GM19025 (cell line): ENCODE data around the gene RABL2A.
"Not testable (repeated sequence)": the region's sequence is repeated elsewhere in the genome, so short reads cannot be mapped to it uniquely, and the experiment has no call there.

Experiments used
- ATAC-seq: cut with Tn5 transposase; IDR thresholded peaks from one replicate; pipeline ENCODE4 v1.9.1; 2021; ENCODE audit warnings: mild to moderate bottlenecking, low read depth, moderate library complexity; ENCODE audit not compliant: unreplicated experiment

Gene RABL2A

GRCh38 chr2:113677330-113677729, 50.3 kb downstream of the RABL2A start:
- no peak for ATAC-seq

GRCh38 chr2:113679457-113679856, 52.4 kb downstream of the RABL2A start:
- ATAC-seq, result no peak

- no peak for ATAC-seq
Measured at GRCh38 chr2:113685471-113685870, 58.4 kb downstream of the RABL2A start.

- no peak for ATAC-seq
Measured at GRCh38 chr2:113686537-113686936, 59.5 kb downstream of the RABL2A start.

GRCh38 chr2:113690871-113691270, 63.8 kb downstream of the RABL2A start:
- ATAC-seq, result not testable (repeated sequence)
